Activated CD8-positive, alpha-beta memory T cell treated with anti-CD3 and anti-CD28 coated beads for 48 hours (primary cell): Measurements from ENCODE around the gene TMEM61.

Experiments used
- DNase-seq, 3 experiments: peaks; one replicate each; pipeline ENCODE4 v3.0.0-alpha.2; 2020; ENCODE audit warnings: low read depth in 2 of 3, low spot score in 2 of 3

The TMEM61 gene

GRCh38 chr1:55037733-55038551 lies 57.5 kb downstream of the TMEM61 start:
- DNase-seq, result no peak

DNA sequence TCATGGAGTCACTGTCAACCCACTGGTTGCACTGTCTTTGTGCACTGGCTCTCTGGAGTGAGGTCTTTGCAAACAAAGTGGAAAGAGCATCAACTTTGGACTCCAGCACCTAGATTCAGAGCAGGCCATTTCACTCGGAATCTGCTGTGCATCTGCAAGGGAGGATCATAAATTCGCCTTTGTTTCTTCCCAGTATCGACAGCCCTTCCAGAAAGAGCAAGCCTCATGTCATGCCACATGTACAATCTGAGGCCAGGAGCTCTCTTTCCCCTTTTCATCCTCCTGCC lies 58.1 kb downstream of the TMEM61 start:
- DNase-seq, result no peak

DNA sequence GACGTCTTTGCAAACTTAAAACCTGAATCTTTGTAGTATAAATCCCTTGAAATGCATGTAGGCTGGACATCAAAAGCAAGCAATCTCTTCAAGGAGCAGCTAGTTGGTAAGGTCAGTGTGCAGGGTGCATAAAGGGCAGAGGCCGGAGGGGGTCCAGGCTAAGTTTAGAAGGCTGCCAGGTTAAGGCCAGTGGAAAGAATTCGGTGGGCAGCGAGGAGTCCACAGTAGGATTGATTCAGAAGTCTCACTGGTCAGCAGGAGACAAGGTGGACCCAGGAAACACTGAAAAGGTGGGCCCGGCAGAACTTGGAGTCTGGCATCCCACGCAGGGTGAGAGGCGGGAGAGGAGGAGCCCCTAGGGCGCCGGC lies 58.5 kb downstream of the TMEM61 start:
- DNase-seq, result no peak

GRCh38 chr1:55039342-55040082 lies 59.1 kb downstream of the TMEM61 start, which contains the start of gene PCSK9:
TSS of gene PCSK9 (plus strand) at chr1:55039548. CDS start at chr1:55039838, 290 bp downstream.
- DNase-seq, result no peak

DNA sequence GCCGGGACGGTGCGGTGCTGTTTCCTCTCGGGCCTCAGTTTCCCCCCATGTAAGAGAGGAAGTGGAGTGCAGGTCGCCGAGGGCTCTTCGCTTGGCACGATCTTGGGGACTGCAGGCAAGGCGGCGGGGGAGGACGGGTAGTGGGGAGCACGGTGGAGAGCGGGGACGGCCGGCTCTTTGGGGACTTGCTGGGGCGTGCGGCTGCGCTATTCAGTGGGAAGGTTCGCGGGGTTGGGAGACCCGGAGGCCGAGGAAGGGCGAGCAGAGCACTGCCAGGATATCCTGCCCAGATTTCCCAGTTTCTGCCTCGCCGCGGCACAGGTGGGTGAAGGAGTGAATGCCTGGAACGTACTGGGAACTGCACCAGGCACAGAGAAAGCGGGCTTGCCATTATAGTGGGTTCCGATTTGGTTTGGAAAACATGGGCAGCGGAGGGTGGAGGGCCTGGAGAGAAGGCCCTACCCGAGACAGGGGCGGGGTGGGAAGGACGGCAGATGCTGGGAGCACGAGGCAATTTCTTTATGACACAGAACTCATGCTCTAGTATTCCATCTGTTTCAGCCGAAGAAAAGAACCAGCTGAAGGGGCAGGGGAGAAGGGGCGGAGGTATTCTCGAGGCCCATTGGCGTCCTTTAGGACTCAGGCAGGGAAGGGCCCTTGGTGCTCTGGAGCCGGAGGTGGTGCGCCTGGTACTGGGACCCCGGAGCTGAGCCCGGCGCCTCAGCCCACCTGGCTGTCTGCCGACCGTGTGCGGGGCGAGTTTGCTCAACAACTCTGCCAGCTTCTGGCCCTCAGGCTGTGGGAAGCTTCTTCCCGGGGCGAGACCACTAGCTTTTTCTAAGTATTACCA lies 59.9 kb downstream of the TMEM61 start:
- no peak for DNase-seq

DNA sequence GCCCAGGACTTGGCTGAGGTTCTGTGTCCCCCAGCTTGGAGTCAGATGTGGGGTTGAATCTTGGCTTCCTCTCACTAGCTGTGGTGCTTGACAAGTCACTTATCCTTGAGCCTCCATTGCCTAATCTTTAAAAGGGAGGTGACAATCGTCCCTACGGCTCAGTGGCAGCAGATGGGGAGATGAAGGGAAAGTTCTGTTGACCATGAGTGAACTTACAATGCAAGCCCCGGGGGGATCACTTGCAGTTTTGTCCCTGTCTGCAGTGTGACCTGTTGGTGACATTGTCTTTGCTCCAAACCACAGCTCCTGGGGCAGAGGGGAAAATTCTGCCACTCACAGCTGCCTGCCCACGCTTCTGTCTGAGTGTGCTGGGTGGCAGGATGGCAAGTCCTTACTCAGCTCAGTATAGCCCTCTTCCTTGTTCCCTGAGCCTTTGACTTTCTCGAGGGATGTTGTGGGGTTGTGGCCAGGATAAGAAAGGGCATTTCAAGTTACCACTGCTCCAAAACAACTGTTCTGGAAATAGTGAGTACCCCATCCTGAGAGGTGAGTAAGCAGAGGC lies 60.6 kb downstream of the TMEM61 start:
- DNase-seq, result no peak

DNA sequence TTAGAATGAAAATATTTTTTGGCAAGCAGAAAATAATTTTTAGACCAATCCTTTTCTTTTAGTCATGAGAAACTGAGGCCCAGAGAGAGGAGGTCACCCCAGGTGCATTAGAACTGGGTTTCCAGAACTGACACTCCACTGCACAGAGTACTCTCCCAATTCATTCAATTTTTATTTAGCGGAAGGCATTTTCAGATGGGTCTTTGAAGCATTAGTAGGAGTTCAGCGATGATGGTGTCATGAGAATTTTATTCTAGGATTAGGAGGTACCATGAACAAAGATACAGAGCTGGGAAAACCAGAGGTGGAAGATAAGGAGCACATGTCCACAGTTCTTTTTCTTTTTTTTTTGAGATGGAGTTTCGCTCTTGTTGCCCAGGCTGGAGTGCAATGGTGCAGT lies 61.2 kb downstream of the TMEM61 start:
- DNase-seq, result no peak
